Measurements from ENCODE around the gene PCDHGA2.

- TF ChIP-seq, protein P1, sequence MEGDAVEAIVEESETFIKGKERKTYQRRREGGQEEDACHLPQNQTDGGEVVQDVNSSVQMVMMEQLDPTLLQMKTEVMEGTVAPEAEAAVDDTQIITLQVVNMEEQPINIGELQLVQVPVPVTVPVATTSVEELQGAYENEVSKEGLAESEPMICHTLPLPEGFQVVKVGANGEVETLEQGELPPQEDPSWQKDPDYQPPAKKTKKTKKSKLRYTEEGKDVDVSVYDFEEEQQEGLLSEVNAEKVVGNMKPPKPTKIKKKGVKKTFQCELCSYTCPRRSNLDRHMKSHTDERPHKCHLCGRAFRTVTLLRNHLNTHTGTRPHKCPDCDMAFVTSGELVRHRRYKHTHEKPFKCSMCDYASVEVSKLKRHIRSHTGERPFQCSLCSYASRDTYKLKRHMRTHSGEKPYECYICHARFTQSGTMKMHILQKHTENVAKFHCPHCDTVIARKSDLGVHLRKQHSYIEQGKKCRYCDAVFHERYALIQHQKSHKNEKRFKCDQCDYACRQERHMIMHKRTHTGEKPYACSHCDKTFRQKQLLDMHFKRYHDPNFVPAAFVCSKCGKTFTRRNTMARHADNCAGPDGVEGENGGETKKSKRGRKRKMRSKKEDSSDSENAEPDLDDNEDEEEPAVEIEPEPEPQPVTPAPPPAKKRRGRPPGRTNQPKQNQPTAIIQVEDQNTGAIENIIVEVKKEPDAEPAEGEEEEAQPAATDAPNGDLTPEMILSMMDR (IDR thresholded peaks at IDR 0.05), result no peak
- TF ChIP-seq EMX1 (CRISPR knock-in tag; IDR thresholded peaks at IDR 0.05), result no peak
- TF ChIP-seq USF2 (CRISPR knock-in tag; IDR thresholded peaks at IDR 0.05), result no peak
These were observed 6.8 kb downstream of the PCDHGA2 start for GRCh38 chr5:141345327-141345726.

All from WTC11 (cell line).